KBM-7 (cell line): ENCODE results near the gene AHCYL2.
"Not testable (repeated sequence)": the region's sequence is repeated elsewhere in the genome, so short reads cannot be mapped to it uniquely, and the experiment has no call there.

Experiments used
- DNase-seq: peaks from one replicate; pipeline ENCODE4 v3.0.0-alpha.2; 2015
- in situ Hi-C: fragments of 300-500 bp; cut with MboI; formaldehyde crosslinking; loops from 2 replicates; pipeline ENCODE4 v1.14.3; 2020; ENCODE audit warnings: low sequenced_read_pairs, low pct_unique_long_range_greater_than_20kb, mixed read lengths

The AHCYL2 gene

GRCh38 chr7:129271500-129272355 lies 46.9 kb downstream of the AHCYL2 start:
- DNase-seq: peak; percentile 91
- in situ Hi-C loops: no loop called here

- in situ Hi-C loops: no loop called here
These were observed 49.1 kb downstream of the AHCYL2 start for GRCh38 chr7:129273936-129274335.

GRCh38 chr7:129277629-129278028 lies 52.8 kb downstream of the AHCYL2 start:
- in situ Hi-C loops: no loop called here

More at GRCh38 chr7:129273936-129274335, 49.1 kb downstream of the AHCYL2 start:
- no peak for DNase-seq

GRCh38 chr7:129278688-129279087 lies 53.9 kb downstream of the AHCYL2 start:
- no peak for DNase-seq
- in situ Hi-C loops: no loop called here

More at GRCh38 chr7:129277629-129278028, 52.8 kb downstream of the AHCYL2 start:
- no peak for DNase-seq

GRCh38 chr7:129279757-129280156 lies 54.9 kb downstream of the AHCYL2 start:
- in situ Hi-C loops: no loop called here
- DNase-seq: no peak

GRCh38 chr7:129281163-129281562 lies 56.3 kb downstream of the AHCYL2 start:
- in situ Hi-C loops: no loop called here

GRCh38 chr7:129282865-129283264 lies 58.0 kb downstream of the AHCYL2 start:
- no peak for DNase-seq
- in situ Hi-C loops: no loop called here

More at GRCh38 chr7:129281163-129281562, 56.3 kb downstream of the AHCYL2 start:
- no peak for DNase-seq

GRCh38 chr7:129283936-129284335 lies 59.1 kb downstream of the AHCYL2 start:
- no peak for DNase-seq
- in situ Hi-C loops: no loop called here

GRCh38 chr7:129285111-129285510 lies 60.3 kb downstream of the AHCYL2 start:
- in situ Hi-C loops: no loop called here
- no peak for DNase-seq

- no peak for DNase-seq
- in situ Hi-C loops: no loop called here
These were observed 68.0 kb downstream of the AHCYL2 start for GRCh38 chr7:129292861-129293260.

GRCh38 chr7:129295015-129295423 lies 70.2 kb downstream of the AHCYL2 start:
- DNase-seq: no peak
- in situ Hi-C loops: no loop called here

GRCh38 chr7:129298268-129298893 lies 73.6 kb downstream of the AHCYL2 start:
- in situ Hi-C loops: no loop called here
- peak; percentile 53 for DNase-seq

GRCh38 chr7:129299889-129300288 lies 75.1 kb downstream of the AHCYL2 start:
- no peak for DNase-seq
- in situ Hi-C loops: no loop called here

GRCh38 chr7:129300299-129300698 lies 75.5 kb downstream of the AHCYL2 start:
- DNase-seq, in situ Hi-C loops: not testable (repeated sequence)

- no peak for DNase-seq
- in situ Hi-C loops: no loop called here
These were observed 82.8 kb downstream of the AHCYL2 start for GRCh38 chr7:129307592-129307991.

- no peak for DNase-seq
- in situ Hi-C loops: no loop called here
These were observed 83.2 kb downstream of the AHCYL2 start for GRCh38 chr7:129308047-129308446.

GRCh38 chr7:129311429-129311828 lies 86.6 kb downstream of the AHCYL2 start:
- in situ Hi-C loops: no loop called here

GRCh38 chr7:129313282-129313681 lies 88.5 kb downstream of the AHCYL2 start:
- no peak for DNase-seq
- in situ Hi-C loops: no loop called here

More at GRCh38 chr7:129311429-129311828, 86.6 kb downstream of the AHCYL2 start:
- DNase-seq: no peak

GRCh38 chr7:129315960-129316359 lies 91.1 kb downstream of the AHCYL2 start:
- in situ Hi-C loops: no loop called here
- DNase-seq: no peak

GRCh38 chr7:129317450-129317849 lies 92.6 kb downstream of the AHCYL2 start:
- no peak for DNase-seq
- in situ Hi-C loops: no loop called here
